Measurements from ENCODE around the gene CARS2. TPM values are rescaled to one million over a fixed set of nuclear protein-coding genes. Genes with fewer than 3 reads are reported as not detected.

Gene CARS2, protein sequence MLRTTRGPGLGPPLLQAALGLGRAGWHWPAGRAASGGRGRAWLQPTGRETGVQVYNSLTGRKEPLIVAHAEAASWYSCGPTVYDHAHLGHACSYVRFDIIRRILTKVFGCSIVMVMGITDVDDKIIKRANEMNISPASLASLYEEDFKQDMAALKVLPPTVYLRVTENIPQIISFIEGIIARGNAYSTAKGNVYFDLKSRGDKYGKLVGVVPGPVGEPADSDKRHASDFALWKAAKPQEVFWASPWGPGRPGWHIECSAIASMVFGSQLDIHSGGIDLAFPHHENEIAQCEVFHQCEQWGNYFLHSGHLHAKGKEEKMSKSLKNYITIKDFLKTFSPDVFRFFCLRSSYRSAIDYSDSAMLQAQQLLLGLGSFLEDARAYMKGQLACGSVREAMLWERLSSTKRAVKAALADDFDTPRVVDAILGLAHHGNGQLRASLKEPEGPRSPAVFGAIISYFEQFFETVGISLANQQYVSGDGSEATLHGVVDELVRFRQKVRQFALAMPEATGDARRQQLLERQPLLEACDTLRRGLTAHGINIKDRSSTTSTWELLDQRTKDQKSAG
- total RNA-seq = 50.8 and 53.8 TPM in 2 replicates

DNA sequence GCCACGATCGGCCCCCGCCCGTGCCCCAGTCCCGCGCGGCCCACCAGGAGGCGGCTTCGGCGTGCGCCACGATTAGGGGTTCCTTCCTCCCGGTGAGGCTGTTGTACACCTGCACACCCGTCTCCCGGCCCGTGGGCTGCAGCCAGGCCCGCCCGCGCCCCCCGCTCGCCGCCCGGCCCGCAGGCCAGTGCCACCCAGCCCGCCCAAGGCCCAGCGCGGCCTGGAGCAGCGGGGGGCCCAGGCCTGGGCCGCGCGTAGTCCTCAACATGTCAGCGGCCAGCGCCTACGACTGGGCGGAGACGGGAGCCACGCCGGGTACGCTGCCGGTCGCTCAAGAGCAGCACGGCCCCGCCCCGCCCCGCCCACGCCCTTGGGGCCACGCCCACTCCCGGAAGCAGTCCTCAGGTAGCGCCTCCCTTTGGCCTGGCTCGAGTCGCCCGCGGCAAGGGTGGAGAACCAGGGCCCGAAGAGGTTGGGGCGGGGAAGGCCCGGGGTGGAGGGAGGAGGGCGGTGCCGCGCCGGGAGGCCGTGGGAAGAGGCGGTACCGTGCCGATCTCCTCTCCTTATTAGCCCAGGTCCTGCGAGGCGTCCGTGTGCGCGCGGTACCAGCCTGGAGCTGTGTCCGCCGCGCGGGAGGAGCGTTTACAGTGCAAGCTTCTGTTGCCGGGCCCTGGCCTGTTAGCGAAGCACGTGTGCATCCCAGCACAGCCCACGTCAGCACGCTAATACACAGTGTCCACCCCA lies at the start of gene CARS2:
Gene CARS2 (minus strand): TSS at position 291 of the 744 bp plus-strand sequence. CDS start 23 bp downstream, at position 268.

DNA sequence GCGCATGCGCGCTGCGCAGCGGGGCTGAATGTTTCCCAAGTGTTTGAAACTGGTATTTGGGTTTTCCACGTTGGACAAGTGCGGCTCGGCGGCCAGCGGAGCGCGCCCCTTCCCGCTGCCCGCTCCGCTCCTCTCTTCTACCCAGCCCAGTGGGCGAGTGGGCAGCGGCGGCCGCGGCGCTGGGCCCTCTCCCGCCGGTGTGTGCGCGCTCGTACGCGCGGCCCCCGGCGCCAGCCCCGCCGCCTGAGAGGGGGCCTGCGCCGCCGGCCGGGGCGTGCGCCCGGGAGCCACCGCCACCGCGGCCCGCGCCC lies 7.7 kb upstream of the CARS2 start, which contains the start of gene ING1:
Gene ING1 (plus strand): TSS at position 59 of the 311 bp plus-strand sequence. CDS start 450 bp downstream, outside the sequence.

DNA sequence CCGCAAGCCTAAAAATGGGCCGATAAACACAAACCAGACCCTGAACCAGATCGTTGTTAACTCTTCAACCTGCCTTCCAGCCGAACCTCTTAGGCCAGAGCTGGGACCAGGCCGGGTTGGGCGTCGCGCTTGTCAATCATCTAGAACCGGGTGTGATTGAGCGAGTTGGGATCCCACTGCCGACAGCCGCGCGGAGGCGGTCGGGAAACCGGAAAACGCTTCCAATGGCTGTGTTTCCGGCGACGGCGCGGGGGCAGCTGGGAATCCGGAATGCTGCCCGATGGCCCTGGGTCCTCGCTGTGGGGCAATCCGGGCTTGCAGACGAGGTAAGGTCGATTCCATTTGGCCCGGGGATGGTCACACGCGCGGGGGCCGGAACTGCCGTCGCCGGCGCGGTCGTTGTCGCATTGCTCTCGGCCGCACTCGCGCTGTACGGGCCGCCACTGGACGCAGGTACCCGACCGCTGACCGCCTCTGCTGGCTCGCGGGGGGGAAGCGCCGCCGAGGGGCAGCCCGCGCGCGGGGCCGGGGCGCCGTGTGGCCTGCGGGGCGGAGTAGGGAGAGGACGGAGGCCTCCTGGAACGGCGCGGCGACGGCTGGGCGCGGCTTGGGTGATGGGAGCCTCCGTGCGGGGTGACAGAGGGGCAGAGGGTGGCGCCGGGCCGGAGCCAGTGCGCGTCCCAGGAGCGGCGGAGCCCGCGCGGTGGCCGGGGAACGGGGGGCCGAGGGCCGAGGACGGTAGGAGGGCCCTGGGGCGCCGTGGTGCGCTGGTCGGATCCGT lies 90.4 kb downstream of the CARS2 start, which contains the start of gene NAXD:
Gene NAXD (plus strand): TSS at position 224 of the 781 bp plus-strand sequence. CDS start 57 bp downstream, at position 281.

Other genes starting within 250 kb of the CARS2 start
- 3.4 and 4.2 TPM in 2 replicates for gene RAB20, start 144.4 kb downstream of the CARS2 start, total RNA-seq
- gene NAXD, start 90.6 kb downstream of the CARS2 start, total RNA-seq = 17.4 and 26.7 TPM in 2 replicates
- gene ING1, start 7.6 kb upstream of the CARS2 start, total RNA-seq = 9.8 and 13.2 TPM in 2 replicates
- gene ANKRD10, start 209.0 kb upstream of the CARS2 start, total RNA-seq = 25.1 and 77.1 TPM in 2 replicates